Coronary artery (tissue), 2 donors: ENCODE data around the gene RPL35.

ENCODE experiments used
- DNase-seq: peaks from one replicate; pipeline ENCODE4 v3.0.0-alpha.2; 2017; ENCODE audit warnings: low spot score
- H3K27ac ChIP-seq, 2 donors: fragments of 200-600 bp; sonication (generic); one replicate each; pipeline ENCODE4 v1.5.1; 2016 to 2019
- H3K4me3 ChIP-seq: fragments of 200-600 bp; sonication (generic); 2 replicates; pipeline ENCODE4 v1.5.1; 2016; ENCODE audit warnings: mild to moderate bottlenecking, moderate library complexity
- TF ChIP-seq, protein P1 (sequence below): fragments of 200-600 bp; sonication (generic); IDR thresholded peaks from one replicate; pipeline ENCODE4 v1.5.1; 2019; ENCODE audit warnings: antibody characterized with exemption

Gene RPL35

DNA sequence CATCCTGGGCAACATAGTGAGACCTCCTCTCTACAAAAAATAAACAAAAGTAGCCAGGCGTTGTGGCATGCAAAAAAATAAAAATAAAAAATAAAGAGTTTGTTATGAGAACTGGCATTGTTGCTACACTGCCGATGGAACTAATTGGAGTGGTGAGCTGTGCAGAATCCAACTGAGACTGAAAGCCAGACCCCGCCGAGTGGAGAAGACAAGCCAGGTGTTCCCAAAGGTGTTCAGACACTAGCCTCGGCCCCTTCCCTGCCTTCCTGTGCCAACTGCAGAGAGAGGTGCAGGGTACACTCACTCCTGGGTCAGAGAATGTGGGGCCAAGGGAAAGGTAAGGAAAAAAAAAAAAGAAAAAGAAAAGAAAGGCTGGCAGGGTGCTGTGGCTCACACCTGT, 46.2 kb downstream of the RPL35 start:
- no peak for DNase-seq
- Histone ChIP-seq H3K27ac (no peak overlapping the region), H3K4me3 (no peak overlapping the region)
- TF ChIP-seq, protein P1, sequence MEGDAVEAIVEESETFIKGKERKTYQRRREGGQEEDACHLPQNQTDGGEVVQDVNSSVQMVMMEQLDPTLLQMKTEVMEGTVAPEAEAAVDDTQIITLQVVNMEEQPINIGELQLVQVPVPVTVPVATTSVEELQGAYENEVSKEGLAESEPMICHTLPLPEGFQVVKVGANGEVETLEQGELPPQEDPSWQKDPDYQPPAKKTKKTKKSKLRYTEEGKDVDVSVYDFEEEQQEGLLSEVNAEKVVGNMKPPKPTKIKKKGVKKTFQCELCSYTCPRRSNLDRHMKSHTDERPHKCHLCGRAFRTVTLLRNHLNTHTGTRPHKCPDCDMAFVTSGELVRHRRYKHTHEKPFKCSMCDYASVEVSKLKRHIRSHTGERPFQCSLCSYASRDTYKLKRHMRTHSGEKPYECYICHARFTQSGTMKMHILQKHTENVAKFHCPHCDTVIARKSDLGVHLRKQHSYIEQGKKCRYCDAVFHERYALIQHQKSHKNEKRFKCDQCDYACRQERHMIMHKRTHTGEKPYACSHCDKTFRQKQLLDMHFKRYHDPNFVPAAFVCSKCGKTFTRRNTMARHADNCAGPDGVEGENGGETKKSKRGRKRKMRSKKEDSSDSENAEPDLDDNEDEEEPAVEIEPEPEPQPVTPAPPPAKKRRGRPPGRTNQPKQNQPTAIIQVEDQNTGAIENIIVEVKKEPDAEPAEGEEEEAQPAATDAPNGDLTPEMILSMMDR = no peak

- no peak overlapping the region for H3K4me3 ChIP-seq
- H3K27ac ChIP-seq = no peak overlapping the region
- TF ChIP-seq, protein P1 = no peak
- no peak for DNase-seq
These were observed 47.6 kb downstream of the RPL35 start for GRCh38 chr9:124814164-124814535.

- H3K4me3 ChIP-seq = no peak overlapping the region
- TF ChIP-seq, protein P1 = no peak
- DNase-seq = no peak
- peak overlapping the region in 1 of 2 donors; percentile 13 for H3K27ac ChIP-seq
These were observed 48.1 kb downstream of the RPL35 start for GRCh38 chr9:124813501-124814163.

DNA sequence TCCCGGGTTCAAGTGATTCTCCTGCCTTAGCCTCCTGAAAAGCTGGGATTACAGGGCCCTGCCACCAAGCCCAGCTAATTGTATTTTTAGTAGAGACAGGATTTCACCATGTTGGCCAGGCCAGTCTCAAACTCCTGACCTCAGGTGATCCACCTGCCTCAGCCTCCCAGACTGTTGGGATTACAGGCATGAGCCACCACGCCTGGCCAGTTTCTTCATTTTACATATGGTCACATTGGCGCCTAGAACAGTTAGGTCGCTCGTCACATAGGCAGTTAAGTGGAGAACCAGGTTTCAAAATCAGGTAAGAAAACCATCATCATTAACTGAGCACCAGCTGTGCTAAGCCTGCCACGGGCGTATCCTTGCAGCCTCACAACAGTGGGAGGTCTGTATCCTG, 48.7 kb downstream of the RPL35 start:
- no peak overlapping the region for H3K4me3 ChIP-seq
- no peak overlapping the region for H3K27ac ChIP-seq
- DNase-seq = no peak
- TF ChIP-seq, protein P1 = no peak

GRCh38 chr9:124812441-124812876, 49.3 kb downstream of the RPL35 start:
- DNase-seq = no peak
- H3K27ac ChIP-seq = peak overlapping the region in 1 of 2 donors; percentile 82
- TF ChIP-seq, protein P1 = no peak
- no peak overlapping the region for H3K4me3 ChIP-seq

- Histone ChIP-seq H3K4me3 (no peak overlapping the region), H3K27ac (peak overlapping the region; percentile 52 to 82)
- peak; percentile 70 for DNase-seq
- TF ChIP-seq, protein P1 = no peak
These were observed 50.9 kb downstream of the RPL35 start for GRCh38 chr9:124810663-124811355.
